HAP-1 (cell line): ENCODE data around the gene CRLF1.
"Not testable (repeated sequence)": the region's sequence is repeated elsewhere in the genome, so short reads cannot be mapped to it uniquely, and the experiment has no call there.

Source experiments
- DNase-seq, 2 experiments: peaks; one replicate each; pipeline ENCODE4 v3.0.0-alpha.2; 2016 to 2020; ENCODE audit warnings: low spot score in 2 of 2
- H3K27me3 ChIP-seq: fragments of 250-450 bp; sonication (Bioruptor Pico); 2 replicates; pipeline ENCODE4 v1.5.1; 2020; ENCODE audit warnings: low read depth, mild to moderate bottlenecking, moderate library complexity
- H3K36me3 ChIP-seq: fragments of 250-450 bp; sonication (Bioruptor Pico); replicated peaks from 2 replicates; pipeline ENCODE4 v1.5.1; 2020; ENCODE audit warnings: mild to moderate bottlenecking
- H3K4me1 ChIP-seq: fragments of 250-450 bp; sonication (Bioruptor Pico); 2 replicates; pipeline ENCODE4 v1.5.1; 2020; ENCODE audit warnings: mild to moderate bottlenecking
- H3K4me3 ChIP-seq: fragments of 250-450 bp; sonication (Bioruptor Pico); 2 replicates; pipeline ENCODE4 v1.5.1; 2020; ENCODE audit warnings: mild to moderate bottlenecking, moderate library complexity
- H3K9me3 ChIP-seq: fragments of 250-450 bp; sonication (Bioruptor Pico); 2 replicates; pipeline ENCODE4 v1.5.1; 2020; ENCODE audit warnings: mild to moderate bottlenecking, moderate library complexity
- in situ Hi-C: fragments of 300-500 bp; cut with MboI; formaldehyde crosslinking; loops from 3 replicates; pipeline ENCODE4 v1.14.3; 2020; ENCODE audit warnings: low sequenced_read_pairs, inconsistent platforms, mixed read lengths

The CRLF1 gene

GRCh38 chr19:18595475-18595874 lies 11.1 kb downstream of the CRLF1 start:
- Histone ChIP-seq H3K9me3 (no peaks in the 10 kb centered on the region), H3K36me3 (peaks cover 12% of the 10 kb centered on the region), H3K4me3 (no peak overlapping the region), H3K27me3 (no peaks in the 10 kb centered on the region), H3K4me1 (peaks cover 6% of the 10 kb centered on the region)
- in situ Hi-C loops: no loop called here
- no peak for DNase-seq

GRCh38 chr19:18594824-18595373 lies 11.7 kb downstream of the CRLF1 start:
- no peaks in the 10 kb centered on the region for H3K9me3 ChIP-seq
- H3K4me3 ChIP-seq: peak overlapping the region; percentile 34
- DNase-seq: no peak
- H3K27me3 ChIP-seq: no peaks in the 10 kb centered on the region
- in situ Hi-C loops: no loop called here
- peaks cover 16% of the 10 kb centered on the region for H3K36me3 ChIP-seq
- peaks cover 10% of the 10 kb centered on the region for H3K4me1 ChIP-seq

GRCh38 chr19:18594096-18594823 lies 12.3 kb downstream of the CRLF1 start:
- peak overlapping the region; percentile 34 for H3K4me3 ChIP-seq
- H3K4me1 ChIP-seq: peaks cover 14% of the 10 kb centered on the region
- peak; percentile 85 to 88 for DNase-seq
- H3K27me3 ChIP-seq: no peaks in the 10 kb centered on the region
- no peaks in the 10 kb centered on the region for H3K9me3 ChIP-seq
- H3K36me3 ChIP-seq: peaks cover 16% of the 10 kb centered on the region
- in situ Hi-C loops: no loop called here

GRCh38 chr19:18593367-18594095 lies 13.1 kb downstream of the CRLF1 start:
- in situ Hi-C loops: no loop called here
- Histone ChIP-seq H3K36me3 (peaks cover 16% of the 10 kb centered on the region), H3K4me1 (peaks cover 16% of the 10 kb centered on the region), H3K4me3 (peak overlapping the region; percentile 34), H3K9me3 (no peaks in the 10 kb centered on the region), H3K27me3 (no peaks in the 10 kb centered on the region)
- DNase-seq: peak; percentile 70 to 72

GRCh38 chr19:18592732-18593131 lies 13.9 kb downstream of the CRLF1 start:
- H3K9me3 ChIP-seq, H3K27me3 ChIP-seq, H3K4me3 ChIP-seq, in situ Hi-C loops, DNase-seq: not testable (repeated sequence)
- H3K36me3 ChIP-seq: peaks cover 16% of the 10 kb centered on the region
- H3K4me1 ChIP-seq: peaks cover 22% of the 10 kb centered on the region

GRCh38 chr19:18591735-18592385 lies 14.7 kb downstream of the CRLF1 start:
- peaks cover 16% of the 10 kb centered on the region for H3K36me3 ChIP-seq
- DNase-seq: no peak
- H3K4me3 ChIP-seq: no peak overlapping the region
- no peaks in the 10 kb centered on the region for H3K27me3 ChIP-seq
- H3K9me3 ChIP-seq: 0 out of 2 replicates have a peak, but pooled peaks cover 3% of the 10 kb centered on the region
- in situ Hi-C loops: no loop called here
- H3K4me1 ChIP-seq: peaks cover 22% of the 10 kb centered on the region

- H3K4me1 ChIP-seq: peaks cover 22% of the 10 kb centered on the region
- H3K9me3 ChIP-seq: 0 out of 2 replicates have a peak, but pooled peaks cover 3% of the 10 kb centered on the region
- peak in 1 of 2 experiments; percentile 70 for DNase-seq
- in situ Hi-C loops: no loop called here
- peak overlapping the region; percentile 79; the same call in 1 of the 2 replicates for H3K4me3 ChIP-seq
- H3K36me3 ChIP-seq: peaks cover 16% of the 10 kb centered on the region
- 0 out of 2 replicates have a peak, but pooled peaks cover under 1% of the 10 kb centered on the region for H3K27me3 ChIP-seq
Observed at GRCh38 chr19:18590273-18591272, 16.0 kb downstream of the CRLF1 start.

GRCh38 chr19:18589380-18590272 lies 17.0 kb downstream of the CRLF1 start:
- DNase-seq: peak; percentile 88 to 95
- Histone ChIP-seq H3K4me3 (peak overlapping the region; percentile 79), H3K9me3 (0 out of 2 replicates have a peak, but pooled peaks cover 3% of the 10 kb centered on the region), H3K4me1 (peaks cover 22% of the 10 kb centered on the region), H3K27me3 (0 out of 2 replicates have a peak, but pooled peaks cover 2% of the 10 kb centered on the region), H3K36me3 (peaks cover 16% of the 10 kb centered on the region)
- in situ Hi-C loops: no loop called here

- 0 out of 2 replicates have a peak, but pooled peaks cover 3% of the 10 kb centered on the region for H3K9me3 ChIP-seq
- in situ Hi-C loops: no loop called here
Observed at GRCh38 chr19:18588611-18589379, 17.8 kb downstream of the CRLF1 start, which contains the start of gene REX1BD. TSS of gene REX1BD (plus strand) at chr19:18588798. CDS start at chr19:18588802, 4 bp downstream.

GRCh38 chr19:18587962-18588610 lies 18.5 kb downstream of the CRLF1 start:
- no peak for DNase-seq
- H3K9me3 ChIP-seq: 0 out of 2 replicates have a peak, but pooled peaks cover 3% of the 10 kb centered on the region
- 0 out of 2 replicates have a peak, but pooled peaks cover 2% of the 10 kb centered on the region for H3K27me3 ChIP-seq
- in situ Hi-C loops: no loop called here
- H3K4me3 ChIP-seq: peak overlapping the region; percentile 79
- H3K36me3 ChIP-seq: peaks cover 16% of the 10 kb centered on the region
- peaks cover 16% of the 10 kb centered on the region for H3K4me1 ChIP-seq

More at GRCh38 chr19:18588611-18589379, 17.8 kb downstream of the CRLF1 start, which contains the start of gene REX1BD:
- peak within 1 kb of the TSS; percentile 79 for H3K4me3 ChIP-seq
- H3K36me3 ChIP-seq: peaks cover 16% of the 10 kb centered on the region
- 0 out of 2 replicates have a peak, but pooled peaks cover 2% of the 10 kb centered on the region for H3K27me3 ChIP-seq
- peaks cover 22% of the 10 kb centered on the region for H3K4me1 ChIP-seq
- DNase-seq: peak; percentile 78 to 93

GRCh38 chr19:18587561-18587960 lies 19.0 kb downstream of the CRLF1 start:
- Histone ChIP-seq H3K9me3 (0 out of 2 replicates have a peak, but pooled peaks cover 3% of the 10 kb centered on the region), H3K4me3 (no peak overlapping the region), H3K4me1 (peaks cover 16% of the 10 kb centered on the region), H3K27me3 (0 out of 2 replicates have a peak, but pooled peaks cover 2% of the 10 kb centered on the region), H3K36me3 (peaks cover 13% of the 10 kb centered on the region)
- no peak for DNase-seq
- in situ Hi-C loops: no loop called here
